ENCODE results near the gene AKIP1. TPM values are rescaled to one million over a fixed set of nuclear protein-coding genes. Genes with fewer than 3 reads are reported as not detected.

AKIP1 gene
- total and polyA plus RNA-seq, 10 of the 15 experiments (the other 5 are each of a cell fraction or from before 2014, with no cell fraction given), result 5.1 to 38.9 (median 30.5) TPM

GRCh38 chr11:8914661-8915018 is 3.7 kb downstream of the AKIP1 start:
- H3K4me3 ChIP-seq, result no peak overlapping the region
- in situ Hi-C loops (cut with MboI) (no loop called here), intact Hi-C loops (cut with micrococcal nuclease; ENCODE audit: unreplicated experiment) (loop anchor here (1.0 to 5.0 kb wide), 4 partner anchors 45 to 227 kb away; no protein-coding TSS in a partner anchor)
- ATAC-seq (no peak), DNase-seq (ENCODE audit: low read depth, low spot score) (no peak), FAIRE-seq (no peak)
- H3K9me3 ChIP-seq (replicated peaks; ENCODE audit: control insufficient read depth, insufficient read depth, low read length), result no peaks in the 10 kb centered on the region
- H3K27me3 ChIP-seq (replicated peaks in 1 of 2; ENCODE audit: control insufficient read depth in 2 of 2, insufficient read depth in 2 of 2, low read length in 1 of 2), result no peaks in the 10 kb centered on the region; a peak in 1 of 4 replicates
- ChIA-PET POLR2A (interaction anchor here (1.0 kb wide), 1 partner anchor 45 kb away, joined by 5 read pairs; no protein-coding TSS in a partner anchor), RAD21 (ENCODE audit: unreplicated experiment) (interaction anchor here (0.6 to 5.8 kb wide), 10 partner anchors 24 to 592 kb away, joined by 3 to 97 read pairs (median 4); partner anchors contain the start of gene ZNF143), CTCF (interaction anchor here (0.5 to 6.9 kb wide), 33 partner anchors 8 to 1394 kb away, joined by 3 to 196 read pairs (median 4); partner anchors contain the start of genes ASCL3, C11orf16, TMEM9B and ZNF143), SMC1A (ENCODE audit: uncharacterized antibody, unreplicated experiment) (interaction anchor here (0.9 to 2.8 kb wide), 12 partner anchors 17 to 301 kb away, joined by 3 to 77 read pairs (median 3); partner anchors contain the start of gene ASCL3)
- WGBS (ENCODE audit: insufficient coverage, insufficient replicate concordance, low lambda C conversion rate, missing lambda C conversion rate), result 98% methylated on average over 4 of the region's 4 CpGs
- no peaks in the 10 kb centered on the region for H4K20me1 ChIP-seq (ENCODE audit: control insufficient read depth, insufficient read depth)
- peaks cover 16% of the 10 kb centered on the region for H3K4me1 ChIP-seq (ENCODE audit: control insufficient read depth, insufficient read depth, low read length)
- H3K9ac ChIP-seq (ENCODE audit: control insufficient read depth, insufficient read depth, low read length), result no peak overlapping the region
- H3K36me3 ChIP-seq (ENCODE audit: control insufficient read depth in 2 of 2, insufficient read depth in 2 of 2, low read length in 1 of 2), result peaks cover 0 to 19% of the 10 kb centered on the region in 2 experiments; a peak in 3 of 4 replicates
- no peak overlapping the region for H3K27ac ChIP-seq (ENCODE audit: control insufficient read depth, insufficient read depth)
- H3K79me2 ChIP-seq (ENCODE audit: control insufficient read depth, insufficient read depth, low read length), result peaks cover 8% of the 10 kb centered on the region
- H3K4me2 ChIP-seq (ENCODE audit: control insufficient read depth, insufficient read depth), result no peak overlapping the region
- BruUV-seq (replicated peaks), result no TSS peak
- TF ChIP-seq HDAC2 (IDR thresholded peaks at IDR 0.05), result no peak
- TF ChIP-seq NR2F1 (conservative IDR thresholded peaks at IDR 0.05), result no peak
- TF ChIP-seq POLR2AphosphoS2 (IDR thresholded peaks at IDR 0.05; ENCODE audit: low read depth, low read length), result no peak
- TF ChIP-seq, protein P1, sequence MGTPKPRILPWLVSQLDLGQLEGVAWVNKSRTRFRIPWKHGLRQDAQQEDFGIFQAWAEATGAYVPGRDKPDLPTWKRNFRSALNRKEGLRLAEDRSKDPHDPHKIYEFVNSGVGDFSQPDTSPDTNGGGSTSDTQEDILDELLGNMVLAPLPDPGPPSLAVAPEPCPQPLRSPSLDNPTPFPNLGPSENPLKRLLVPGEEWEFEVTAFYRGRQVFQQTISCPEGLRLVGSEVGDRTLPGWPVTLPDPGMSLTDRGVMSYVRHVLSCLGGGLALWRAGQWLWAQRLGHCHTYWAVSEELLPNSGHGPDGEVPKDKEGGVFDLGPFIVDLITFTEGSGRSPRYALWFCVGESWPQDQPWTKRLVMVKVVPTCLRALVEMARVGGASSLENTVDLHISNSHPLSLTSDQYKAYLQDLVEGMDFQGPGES (IDR thresholded peaks at IDR 0.05), result no peak
- TF ChIP-seq, protein P2, sequence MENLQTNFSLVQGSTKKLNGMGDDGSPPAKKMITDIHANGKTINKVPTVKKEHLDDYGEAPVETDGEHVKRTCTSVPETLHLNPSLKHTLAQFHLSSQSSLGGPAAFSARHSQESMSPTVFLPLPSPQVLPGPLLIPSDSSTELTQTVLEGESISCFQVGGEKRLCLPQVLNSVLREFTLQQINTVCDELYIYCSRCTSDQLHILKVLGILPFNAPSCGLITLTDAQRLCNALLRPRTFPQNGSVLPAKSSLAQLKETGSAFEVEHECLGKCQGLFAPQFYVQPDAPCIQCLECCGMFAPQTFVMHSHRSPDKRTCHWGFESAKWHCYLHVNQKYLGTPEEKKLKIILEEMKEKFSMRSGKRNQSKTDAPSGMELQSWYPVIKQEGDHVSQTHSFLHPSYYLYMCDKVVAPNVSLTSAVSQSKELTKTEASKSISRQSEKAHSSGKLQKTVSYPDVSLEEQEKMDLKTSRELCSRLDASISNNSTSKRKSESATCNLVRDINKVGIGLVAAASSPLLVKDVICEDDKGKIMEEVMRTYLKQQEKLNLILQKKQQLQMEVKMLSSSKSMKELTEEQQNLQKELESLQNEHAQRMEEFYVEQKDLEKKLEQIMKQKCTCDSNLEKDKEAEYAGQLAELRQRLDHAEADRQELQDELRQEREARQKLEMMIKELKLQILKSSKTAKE (IDR thresholded peaks at IDR 0.05; ENCODE audit: low read depth, poor library complexity, severe bottlenecking), result no peak
- no peak for TF ChIP-seq STAT3 (IDR thresholded peaks at IDR 0.05; ENCODE audit: low read depth, low read length)
- TF ChIP-seq CBX3 (IDR thresholded peaks at IDR 0.05; ENCODE audit: borderline replicate concordance, low read depth), result no peak
- no peak overlapping the region for H2AFZ ChIP-seq (ENCODE audit: control insufficient read depth, low read depth, low read length)
